Gastroesophageal sphincter (tissue), 3 donors: ENCODE data around the gene MAP1S.

Experiments
- POLR2A ChIP-seq, 2 donors: fragments of 450-650 bp; IDR thresholded peaks; one replicate each; pipeline ENCODE4 v1.6.1; 2017; ENCODE audit warnings: antibody characterized with exemption in 2 of 2, mild to moderate bottlenecking in 2 of 2, moderate library complexity in 1 of 2
- TF ChIP-seq, protein P1 (sequence below), 4 experiments: fragments of 200-600 bp in 2 of 4; fragments of 450-650 bp in 2 of 4; sonication (generic) in 1 of 4; IDR thresholded peaks; one replicate each; pipeline ENCODE4 v1.5.1; 2017 to 2019; ENCODE audit warnings: antibody characterized with exemption in 4 of 4, mild to moderate bottlenecking in 2 of 4, moderate library complexity in 2 of 4

DNA sequence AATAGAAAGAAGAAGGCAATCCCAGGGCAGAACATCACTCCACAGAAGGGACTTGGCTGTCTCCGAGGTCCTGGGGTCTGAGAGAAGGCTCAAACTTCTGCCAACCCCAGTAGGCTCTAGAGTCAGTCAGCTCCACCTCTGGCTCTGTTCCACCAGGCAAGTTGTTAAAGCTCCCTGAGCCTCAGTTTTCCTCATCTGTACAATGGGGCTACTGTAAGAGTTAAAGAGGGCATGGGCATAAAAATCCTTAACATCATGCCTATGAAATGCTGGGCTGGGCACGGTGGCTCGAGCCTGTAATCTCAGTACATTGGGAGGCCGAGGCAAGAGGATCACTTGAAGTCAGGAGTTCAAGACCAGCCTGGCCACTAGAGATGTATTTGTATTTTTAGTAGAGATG lies 36.2 kb upstream of the MAP1S start:
- TF ChIP-seq, protein P1, sequence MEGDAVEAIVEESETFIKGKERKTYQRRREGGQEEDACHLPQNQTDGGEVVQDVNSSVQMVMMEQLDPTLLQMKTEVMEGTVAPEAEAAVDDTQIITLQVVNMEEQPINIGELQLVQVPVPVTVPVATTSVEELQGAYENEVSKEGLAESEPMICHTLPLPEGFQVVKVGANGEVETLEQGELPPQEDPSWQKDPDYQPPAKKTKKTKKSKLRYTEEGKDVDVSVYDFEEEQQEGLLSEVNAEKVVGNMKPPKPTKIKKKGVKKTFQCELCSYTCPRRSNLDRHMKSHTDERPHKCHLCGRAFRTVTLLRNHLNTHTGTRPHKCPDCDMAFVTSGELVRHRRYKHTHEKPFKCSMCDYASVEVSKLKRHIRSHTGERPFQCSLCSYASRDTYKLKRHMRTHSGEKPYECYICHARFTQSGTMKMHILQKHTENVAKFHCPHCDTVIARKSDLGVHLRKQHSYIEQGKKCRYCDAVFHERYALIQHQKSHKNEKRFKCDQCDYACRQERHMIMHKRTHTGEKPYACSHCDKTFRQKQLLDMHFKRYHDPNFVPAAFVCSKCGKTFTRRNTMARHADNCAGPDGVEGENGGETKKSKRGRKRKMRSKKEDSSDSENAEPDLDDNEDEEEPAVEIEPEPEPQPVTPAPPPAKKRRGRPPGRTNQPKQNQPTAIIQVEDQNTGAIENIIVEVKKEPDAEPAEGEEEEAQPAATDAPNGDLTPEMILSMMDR (IDR thresholded peaks at IDR 0.05) = no peak
- TF ChIP-seq POLR2A (IDR thresholded peaks at IDR 0.05) = no peak
